DOHH2 (cell line): ENCODE data around the gene HYAL1.

ENCODE experiments used
- H3F3A ChIP-seq: fragments of 200-600 bp; sonication (generic), shearing (Covaris generic); 2 replicates; pipeline ENCODE4 v1.6.0; 2016; ENCODE audit warnings: antibody characterized with exemption, mild to moderate bottlenecking; ENCODE audit not compliant: control insufficient read depth, insufficient read depth
- H3K27ac ChIP-seq: fragments of 200-600 bp; sonication (generic); 2 replicates; pipeline ENCODE4 v1.5.1; 2014; ENCODE audit warnings: low read depth, mild to moderate bottlenecking, low read length, moderate library complexity
- H3K27me3 ChIP-seq: fragments of 200-600 bp; sonication (generic); 2 replicates; pipeline ENCODE4 v1.6.1; 2014; ENCODE audit warnings: mild to moderate bottlenecking, low read length, mixed read lengths; ENCODE audit not compliant: control insufficient read depth
- H3K36me3 ChIP-seq: fragments of 200-600 bp; sonication (generic); 2 replicates; pipeline ENCODE4 v1.6.1; 2014; ENCODE audit warnings: mild to moderate bottlenecking, low read length, moderate library complexity, mixed read lengths; ENCODE audit not compliant: control insufficient read depth
- H3K4me1 ChIP-seq: fragments of 200-600 bp; sonication (generic); 2 replicates; pipeline ENCODE4 v1.6.1; 2014; ENCODE audit warnings: mild to moderate bottlenecking, low read length, mixed read lengths; ENCODE audit not compliant: control insufficient read depth
- H3K4me2 ChIP-seq: fragments of 200-600 bp; sonication (generic); 2 replicates; pipeline ENCODE4 v1.6.0; 2014; ENCODE audit warnings: mild to moderate bottlenecking, low read length, moderate library complexity
- H3K4me3 ChIP-seq: fragments of 200-600 bp; sonication (generic); 2 replicates; pipeline ENCODE4 v1.5.1; 2014; ENCODE audit warnings: mild to moderate bottlenecking, low read length, mixed read lengths
- H3K79me2 ChIP-seq: fragments of 200-600 bp; sonication (generic); 2 replicates; pipeline ENCODE4 v1.6.1; 2014; ENCODE audit warnings: mild to moderate bottlenecking, low read length, mixed read lengths; ENCODE audit not compliant: control insufficient read depth
- H3K9me2 ChIP-seq: fragments of 200-600 bp; sonication (generic); replicated peaks from 2 replicates; pipeline ENCODE4 v1.6.1; 2014; ENCODE audit warnings: mild to moderate bottlenecking, low read length, mixed read lengths; ENCODE audit not compliant: control insufficient read depth
- H3K9me3 ChIP-seq: fragments of 200-600 bp; sonication (generic); 2 replicates; pipeline ENCODE4 v1.6.1; 2014; ENCODE audit warnings: antibody characterized with exemption, low read length, mixed read lengths; ENCODE audit not compliant: control insufficient read depth, insufficient read depth
- H4K20me1 ChIP-seq: fragments of 200-600 bp; sonication (generic); 2 replicates; pipeline ENCODE4 v1.6.0; 2014; ENCODE audit warnings: low read depth, mild to moderate bottlenecking, antibody characterized with exemption, low read length, moderate library complexity; ENCODE audit not compliant: control insufficient read depth, insufficient read depth
- CTCF ChIP-seq: fragments of 200-600 bp; sonication (generic); IDR thresholded peaks from one replicate; pipeline ENCODE4 v1.5.1; 2014; ENCODE audit warnings: antibody characterized with exemption, mild to moderate bottlenecking, low read depth, low read length; ENCODE audit not compliant: poor library complexity, severe bottlenecking
- EZH2phosphoT487 ChIP-seq: fragments of 200-600 bp; sonication (generic); IDR thresholded peaks from 2 replicates; pipeline ENCODE4 v1.6.1; 2017; ENCODE audit warnings: borderline replicate concordance, mild to moderate bottlenecking, antibody characterized with exemption, low read length, moderate library complexity, mixed read lengths

Gene HYAL1

DNA sequence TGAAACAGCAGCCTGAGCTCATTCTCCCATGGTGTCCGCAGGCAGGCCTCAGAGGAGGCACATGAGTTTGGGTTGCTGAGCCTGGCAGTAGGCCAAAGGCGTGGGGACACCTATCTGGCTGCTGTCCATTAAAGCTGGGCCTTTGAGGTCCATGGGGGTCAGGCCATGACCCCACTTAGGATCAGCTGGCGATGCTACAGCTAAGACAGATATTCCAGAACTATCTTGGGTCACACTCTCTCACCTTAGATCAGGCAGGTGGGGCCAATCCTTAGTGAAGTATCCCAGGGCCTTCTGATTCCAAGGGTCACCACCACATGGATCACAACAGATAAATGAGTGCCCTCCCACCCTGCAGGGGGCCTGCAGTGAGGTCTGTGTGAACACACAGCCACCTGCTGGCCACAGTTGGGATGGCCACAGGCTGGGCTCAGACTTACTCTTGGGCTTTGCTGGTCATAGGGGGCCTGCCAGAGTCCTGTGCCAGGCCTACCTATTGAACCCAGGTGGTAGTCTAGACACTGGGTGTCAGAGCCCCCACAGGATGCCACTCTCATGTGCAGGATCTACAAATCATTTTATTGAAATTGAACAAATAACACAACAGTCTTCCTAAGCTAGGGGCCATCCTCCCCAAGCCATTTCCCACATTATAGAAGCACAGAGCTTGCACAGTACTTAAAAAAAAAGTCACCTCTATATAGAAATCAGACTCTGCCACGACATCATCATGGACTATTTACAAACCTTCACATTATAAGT, 21.2 kb upstream of the HYAL1 start:
- Histone ChIP-seq H3K79me2 (peaks cover 24% of the 10 kb centered on the region), H4K20me1 (no peaks in the 10 kb centered on the region), H3K9me3 (no peaks in the 10 kb centered on the region), H3K4me1 (peaks cover 38% of the 10 kb centered on the region), H3K27me3 (no peaks in the 10 kb centered on the region), H3K27ac (no peak overlapping the region), H3K36me3 (peaks cover 32% of the 10 kb centered on the region), H3F3A (peaks cover 9% of the 10 kb centered on the region), H3K9me2 (no peaks in the 10 kb centered on the region), H3K4me2 (no peak overlapping the region), H3K4me3 (no peak overlapping the region)
- no peak for TF ChIP-seq EZH2phosphoT487
- TF ChIP-seq CTCF = peak; percentile 90

GRCh38 chr3:50323614-50324199, 20.3 kb upstream of the HYAL1 start:
- Histone ChIP-seq H4K20me1 (no peaks in the 10 kb centered on the region), H3K27ac (no peak overlapping the region), H3K36me3 (peaks cover 31% of the 10 kb centered on the region), H3K27me3 (no peaks in the 10 kb centered on the region), H3K9me3 (no peaks in the 10 kb centered on the region), H3F3A (peaks cover 4% of the 10 kb centered on the region), H3K79me2 (peaks cover 24% of the 10 kb centered on the region), H3K4me3 (no peak overlapping the region), H3K9me2 (no peaks in the 10 kb centered on the region), H3K4me1 (peaks cover 34% of the 10 kb centered on the region), H3K4me2 (no peak overlapping the region)
- TF ChIP-seq CTCF (no peak), EZH2phosphoT487 (no peak)

DNA sequence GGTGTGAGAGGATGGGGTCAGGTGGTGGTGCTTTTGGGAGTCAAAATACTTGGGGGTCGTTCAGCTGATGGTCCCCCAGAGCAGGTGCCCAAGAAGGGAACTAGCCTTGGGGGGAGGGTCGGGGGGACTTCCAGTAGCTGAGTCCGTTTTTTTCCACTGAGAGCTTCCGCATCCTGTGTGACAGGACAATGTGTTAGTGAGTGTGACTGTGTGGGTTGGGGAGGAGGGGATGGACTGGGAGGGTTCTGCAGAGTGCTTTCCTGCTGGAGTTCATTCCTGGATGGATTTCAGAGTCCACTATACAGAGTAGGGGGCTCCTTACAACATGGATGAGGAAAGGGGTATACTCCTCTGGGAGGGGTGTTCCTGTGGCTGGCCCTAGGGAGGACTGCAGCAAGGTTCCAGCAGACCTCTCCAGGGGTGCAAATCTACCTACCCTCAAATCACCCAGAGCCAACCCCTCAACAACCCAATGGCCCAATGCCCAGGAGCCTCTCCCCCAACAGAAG, 19.8 kb upstream of the HYAL1 start:
- Histone ChIP-seq H3F3A (no peaks in the 10 kb centered on the region; the same call in 1 of the 2 replicates), H3K4me3 (no peak overlapping the region), H3K4me2 (no peak overlapping the region), H3K27ac (no peak overlapping the region), H3K9me2 (no peaks in the 10 kb centered on the region), H3K27me3 (no peaks in the 10 kb centered on the region), H3K36me3 (peaks cover 35% of the 10 kb centered on the region), H3K79me2 (peaks cover 24% of the 10 kb centered on the region), H3K9me3 (no peaks in the 10 kb centered on the region), H3K4me1 (peaks cover 29% of the 10 kb centered on the region), H4K20me1 (no peaks in the 10 kb centered on the region)
- TF ChIP-seq CTCF (no peak), EZH2phosphoT487 (no peak)
